ENCODE data around the gene FSHR.

The FSHR gene

GRCh38 chr2:49111456-49111855, 42.9 kb downstream of the FSHR start:
- no peak for DNase-seq (ENCODE audit: low read depth)

DNA sequence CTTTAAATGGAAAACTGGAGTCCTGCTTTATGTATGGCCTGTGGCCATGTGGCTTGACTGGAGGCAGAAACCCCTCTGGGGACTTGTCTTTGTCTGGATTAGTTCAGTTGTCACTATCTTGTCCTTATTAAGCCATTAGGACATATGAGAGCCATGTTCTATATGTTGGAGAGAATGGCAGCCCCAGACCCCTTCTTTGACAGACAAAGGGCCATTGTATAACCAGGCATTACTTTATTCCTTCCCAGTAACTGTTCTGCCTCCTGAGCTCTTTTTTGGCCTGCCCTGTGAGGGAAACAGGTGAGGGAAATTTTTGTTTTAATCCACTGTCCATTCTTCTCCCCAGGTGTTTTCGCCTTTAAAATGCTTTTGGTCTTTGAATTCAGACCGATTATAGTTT, 43.3 kb downstream of the FSHR start:
- no peak for DNase-seq (ENCODE audit: low read depth)

DNA sequence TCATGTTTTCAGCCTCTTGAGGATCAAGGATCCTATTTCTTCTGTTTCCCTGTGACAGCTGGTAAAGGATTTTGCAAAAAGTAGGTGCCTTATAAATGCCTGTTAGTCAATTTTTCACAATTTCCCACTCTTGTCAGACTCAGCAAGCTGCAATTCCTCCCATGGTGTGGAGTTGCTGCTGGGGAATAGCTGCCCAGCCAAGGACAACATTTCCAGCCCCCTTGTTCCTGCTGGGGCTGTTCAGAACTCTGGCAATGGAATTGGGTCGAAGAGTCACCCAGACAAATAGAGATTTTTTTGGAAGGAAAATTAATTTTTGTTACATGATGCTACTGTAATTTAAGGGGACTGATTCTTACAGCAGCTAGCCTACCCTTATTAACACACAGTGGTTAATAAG, 43.7 kb downstream of the FSHR start:
- DNase-seq (ENCODE audit: low read depth): no peak

- DNase-seq (ENCODE audit: low read depth): no peak
Measured at GRCh38 chr2:49108851-49109250, 45.5 kb downstream of the FSHR start.

GRCh38 chr2:49108436-49108835, 45.9 kb downstream of the FSHR start:
- DNase-seq (ENCODE audit: low read depth): no peak

- no peak for DNase-seq (ENCODE audit: low read depth)
Measured at GRCh38 chr2:49105506-49105905, 48.8 kb downstream of the FSHR start.

DNA sequence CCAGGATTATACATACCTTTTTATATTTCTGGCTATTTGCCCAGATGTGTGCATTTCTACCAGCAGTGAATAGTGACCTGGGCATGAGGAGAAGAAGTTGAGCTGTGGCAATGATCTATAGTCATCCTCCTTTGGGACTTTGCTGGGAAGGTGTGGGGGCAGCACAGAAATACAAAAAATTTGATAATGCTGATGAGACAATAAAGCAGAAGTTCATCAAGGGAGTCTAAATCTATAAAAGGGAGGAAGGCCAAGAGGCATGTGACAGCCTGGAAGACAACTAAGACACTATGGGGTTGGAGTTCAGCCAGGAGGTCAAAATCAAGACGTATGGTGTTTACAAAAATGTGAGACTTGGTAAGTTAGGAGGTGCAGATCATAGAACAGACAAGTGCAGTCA, 52.2 kb downstream of the FSHR start:
- no peak for DNase-seq (ENCODE audit: low read depth)

- no peak for DNase-seq (ENCODE audit: low read depth)
Measured at GRCh38 chr2:49080681-49081080, 73.6 kb downstream of the FSHR start.

- no peak for DNase-seq (ENCODE audit: low read depth)
Measured at GRCh38 chr2:49070716-49071115, 83.6 kb downstream of the FSHR start.

DNA sequence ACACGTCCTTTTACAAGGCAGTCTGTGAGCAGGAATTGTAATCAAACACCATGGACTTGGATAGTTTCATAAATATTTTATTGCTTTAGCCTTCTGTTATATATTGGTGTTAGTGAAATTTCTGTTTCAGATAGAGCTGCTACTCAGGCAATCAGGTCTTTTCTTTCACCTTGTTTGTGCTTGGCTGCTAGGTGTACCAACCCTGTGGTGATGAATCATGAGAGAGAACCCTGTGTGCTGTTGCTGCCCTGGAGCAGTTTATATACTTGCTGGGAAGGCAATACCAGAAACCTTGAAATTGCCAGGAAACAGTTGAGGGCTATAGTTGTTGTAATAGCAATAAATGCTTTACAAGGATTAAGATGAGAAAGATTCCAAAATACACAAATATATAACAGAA, 84.5 kb downstream of the FSHR start:
- DNase-seq (ENCODE audit: low read depth): no peak

DNA sequence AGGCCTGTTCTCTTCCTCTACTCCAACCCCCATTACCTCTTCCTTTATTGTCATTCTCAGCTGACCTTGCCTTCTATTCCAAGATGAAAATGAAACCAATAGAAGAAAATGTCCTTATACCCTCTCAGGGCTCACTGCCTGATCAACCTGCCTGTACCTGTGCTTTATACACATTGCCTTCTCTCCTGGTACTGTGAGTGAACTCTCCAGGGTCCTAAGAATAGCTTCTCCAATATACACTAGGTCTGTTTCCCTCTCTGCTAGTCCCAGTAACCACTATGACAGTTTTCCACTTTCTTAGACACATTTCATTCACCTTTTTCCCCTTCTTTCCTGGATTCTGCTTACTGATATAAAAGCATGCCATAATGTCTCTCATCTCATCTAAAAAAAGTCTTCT, 85.7 kb downstream of the FSHR start:
- no peak for DNase-seq (ENCODE audit: low read depth)

GRCh38 chr2:49067971-49068370, 86.3 kb downstream of the FSHR start:
- DNase-seq (ENCODE audit: low read depth): no peak

DNA sequence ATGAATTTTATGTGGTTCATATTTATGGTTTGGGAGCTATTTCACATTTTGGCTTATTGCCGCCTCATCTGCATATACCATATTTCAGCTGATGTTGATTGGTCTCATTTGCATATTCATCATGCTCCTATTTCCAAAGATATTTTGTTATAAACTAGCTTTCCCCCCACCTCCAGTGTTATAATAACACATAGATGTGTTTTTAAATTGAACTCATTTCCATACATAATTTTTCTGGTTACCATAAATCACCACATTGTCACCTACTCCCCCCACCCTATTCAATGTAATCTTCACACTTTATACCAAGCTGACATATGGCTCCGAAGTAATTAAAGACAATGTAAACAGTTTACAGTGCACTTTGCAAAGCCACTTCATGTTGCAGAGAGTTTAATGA, 101.2 kb downstream of the FSHR start:
- DNase-seq (ENCODE audit: low read depth): no peak

GRCh38 chr2:49050265-49050664, 104.0 kb downstream of the FSHR start:
- no peak for DNase-seq (ENCODE audit: low read depth)

- no peak for DNase-seq (ENCODE audit: low read depth)
Measured at GRCh38 chr2:49049161-49049560, 105.2 kb downstream of the FSHR start.

- DNase-seq (ENCODE audit: low read depth): no peak
Measured at GRCh38 chr2:49045083-49045482, 109.2 kb downstream of the FSHR start.

- DNase-seq (ENCODE audit: low read depth): peak; percentile 3
Measured at GRCh38 chr2:49044350-49045079, 109.8 kb downstream of the FSHR start.

GRCh38 chr2:49043405-49043982, 110.8 kb downstream of the FSHR start:
- no peak for DNase-seq (ENCODE audit: low read depth)

- DNase-seq (ENCODE audit: low read depth): no peak
Measured at GRCh38 chr2:49042488-49042887, 111.8 kb downstream of the FSHR start.

DNA sequence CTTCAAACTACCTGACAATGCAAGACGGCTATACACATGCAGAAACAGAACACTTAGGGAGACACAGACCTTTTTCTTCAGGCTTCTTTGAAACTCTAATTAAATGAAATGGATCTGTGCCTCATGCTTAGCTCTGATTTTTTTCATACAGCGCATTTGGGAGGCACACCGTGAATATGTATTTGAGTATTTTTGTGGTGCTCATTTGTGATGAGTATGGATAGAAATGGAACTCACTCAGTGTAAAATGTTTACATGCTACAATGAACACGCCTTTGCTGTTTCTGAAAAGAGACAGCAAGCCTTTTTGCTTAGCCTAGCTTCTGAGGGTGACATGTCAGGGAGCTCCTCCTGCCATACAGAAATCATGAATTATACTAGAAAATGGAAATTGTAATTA, 113.3 kb downstream of the FSHR start:
- no peak for DNase-seq (ENCODE audit: low read depth)

DNA sequence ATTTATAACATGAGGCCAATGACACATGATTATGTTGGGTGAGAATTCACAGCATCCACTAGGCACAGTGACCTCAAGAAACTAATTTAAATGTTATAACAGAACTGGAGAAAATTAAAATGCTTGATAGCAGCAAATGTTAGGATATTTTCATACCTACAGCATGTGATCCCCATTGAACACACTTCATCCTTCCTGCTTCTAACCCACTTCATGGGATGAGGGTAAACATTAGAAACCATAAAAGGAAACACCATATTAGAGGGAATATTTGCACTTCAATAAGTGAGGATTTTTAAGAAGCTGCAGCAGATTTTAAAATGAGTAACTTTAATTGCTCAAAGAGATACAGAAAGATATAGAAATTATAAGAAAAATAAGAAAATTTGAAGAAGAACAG, 117.1 kb downstream of the FSHR start:
- no peak for DNase-seq (ENCODE audit: low read depth)

- DNase-seq (ENCODE audit: low read depth): no peak
Measured at GRCh38 chr2:49035481-49035880, 118.8 kb downstream of the FSHR start.

GRCh38 chr2:49033394-49034185, 120.7 kb downstream of the FSHR start:
- no peak for DNase-seq (ENCODE audit: low read depth)
